22Rv1 (cell line): ENCODE results near the gene SSH2.

Source experiments
- ZFX ChIP-seq: fragments of 450-650 bp; IDR thresholded peaks from 2 replicates; pipeline ENCODE4 v1.6.1; 2017; ENCODE audit warnings: antibody characterized with exemption, borderline replicate concordance
- TF ChIP-seq, protein P1 (sequence below): fragments of 450-650 bp; IDR thresholded peaks from 2 replicates; pipeline ENCODE4 v1.5.1; 2017; ENCODE audit warnings: mild to moderate bottlenecking

GRCh38 chr17:29677824-29678223 is 252.2 kb downstream of the SSH2 start:
- TF ChIP-seq, protein P1, sequence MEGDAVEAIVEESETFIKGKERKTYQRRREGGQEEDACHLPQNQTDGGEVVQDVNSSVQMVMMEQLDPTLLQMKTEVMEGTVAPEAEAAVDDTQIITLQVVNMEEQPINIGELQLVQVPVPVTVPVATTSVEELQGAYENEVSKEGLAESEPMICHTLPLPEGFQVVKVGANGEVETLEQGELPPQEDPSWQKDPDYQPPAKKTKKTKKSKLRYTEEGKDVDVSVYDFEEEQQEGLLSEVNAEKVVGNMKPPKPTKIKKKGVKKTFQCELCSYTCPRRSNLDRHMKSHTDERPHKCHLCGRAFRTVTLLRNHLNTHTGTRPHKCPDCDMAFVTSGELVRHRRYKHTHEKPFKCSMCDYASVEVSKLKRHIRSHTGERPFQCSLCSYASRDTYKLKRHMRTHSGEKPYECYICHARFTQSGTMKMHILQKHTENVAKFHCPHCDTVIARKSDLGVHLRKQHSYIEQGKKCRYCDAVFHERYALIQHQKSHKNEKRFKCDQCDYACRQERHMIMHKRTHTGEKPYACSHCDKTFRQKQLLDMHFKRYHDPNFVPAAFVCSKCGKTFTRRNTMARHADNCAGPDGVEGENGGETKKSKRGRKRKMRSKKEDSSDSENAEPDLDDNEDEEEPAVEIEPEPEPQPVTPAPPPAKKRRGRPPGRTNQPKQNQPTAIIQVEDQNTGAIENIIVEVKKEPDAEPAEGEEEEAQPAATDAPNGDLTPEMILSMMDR, result no peak
- TF ChIP-seq ZFX, result no peak
